ENCODE measurements around the gene TTK.

DNA sequence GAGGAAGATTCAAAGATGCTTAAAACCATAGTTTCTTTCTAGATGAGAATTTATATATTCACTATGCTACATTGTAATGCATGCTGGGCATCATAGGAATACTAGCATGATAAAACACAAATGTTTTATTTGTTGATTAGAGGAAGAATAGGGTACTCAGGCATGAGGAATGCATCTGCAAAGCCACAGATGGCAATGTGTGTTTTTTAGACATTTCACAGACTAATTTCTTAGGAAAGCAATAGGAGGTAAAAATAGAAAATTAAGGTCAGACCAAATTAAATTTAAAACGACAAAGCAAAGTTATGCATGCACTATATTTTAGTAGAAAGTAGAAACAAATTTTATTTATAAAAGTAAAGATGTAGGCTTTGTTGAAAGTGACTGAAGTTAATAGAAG lies 2.1 kb downstream of the TTK start:
- TF ChIP-seq, protein P1, sequence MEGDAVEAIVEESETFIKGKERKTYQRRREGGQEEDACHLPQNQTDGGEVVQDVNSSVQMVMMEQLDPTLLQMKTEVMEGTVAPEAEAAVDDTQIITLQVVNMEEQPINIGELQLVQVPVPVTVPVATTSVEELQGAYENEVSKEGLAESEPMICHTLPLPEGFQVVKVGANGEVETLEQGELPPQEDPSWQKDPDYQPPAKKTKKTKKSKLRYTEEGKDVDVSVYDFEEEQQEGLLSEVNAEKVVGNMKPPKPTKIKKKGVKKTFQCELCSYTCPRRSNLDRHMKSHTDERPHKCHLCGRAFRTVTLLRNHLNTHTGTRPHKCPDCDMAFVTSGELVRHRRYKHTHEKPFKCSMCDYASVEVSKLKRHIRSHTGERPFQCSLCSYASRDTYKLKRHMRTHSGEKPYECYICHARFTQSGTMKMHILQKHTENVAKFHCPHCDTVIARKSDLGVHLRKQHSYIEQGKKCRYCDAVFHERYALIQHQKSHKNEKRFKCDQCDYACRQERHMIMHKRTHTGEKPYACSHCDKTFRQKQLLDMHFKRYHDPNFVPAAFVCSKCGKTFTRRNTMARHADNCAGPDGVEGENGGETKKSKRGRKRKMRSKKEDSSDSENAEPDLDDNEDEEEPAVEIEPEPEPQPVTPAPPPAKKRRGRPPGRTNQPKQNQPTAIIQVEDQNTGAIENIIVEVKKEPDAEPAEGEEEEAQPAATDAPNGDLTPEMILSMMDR (IDR thresholded peaks at IDR 0.05; ENCODE audit: low read depth, low read length): no peak
- no peak for TF ChIP-seq POLR2A (IDR thresholded peaks at IDR 0.05; ENCODE audit: extremely low read depth, insufficient read length)
- TF ChIP-seq MYC (IDR thresholded peaks at IDR 0.05; ENCODE audit: low read depth, low read length): no peak
